GM19025 (cell line): ENCODE results near the gene BRINP1.
"Not testable (repeated sequence)": the region's sequence is repeated elsewhere in the genome, so short reads cannot be mapped to it uniquely, and the experiment has no call there.

Source experiments
- ATAC-seq: cut with Tn5 transposase; IDR thresholded peaks from one replicate; pipeline ENCODE4 v1.9.1; 2021; ENCODE audit warnings: mild to moderate bottlenecking, low read depth, moderate library complexity; ENCODE audit not compliant: unreplicated experiment

BRINP1 gene

GRCh38 chr9:119216651-119217331, 152.4 kb downstream of the BRINP1 start:
- ATAC-seq = no peak

GRCh38 chr9:119215651-119216050, 153.6 kb downstream of the BRINP1 start:
- no peak for ATAC-seq

GRCh38 chr9:119213471-119213870, 155.8 kb downstream of the BRINP1 start:
- no peak for ATAC-seq

GRCh38 chr9:119197893-119198607, 171.2 kb downstream of the BRINP1 start:
- ATAC-seq = no peak

- no peak for ATAC-seq
Measured at GRCh38 chr9:119195521-119195920, 173.7 kb downstream of the BRINP1 start.

GRCh38 chr9:119185298-119185697, 183.9 kb downstream of the BRINP1 start:
- no peak for ATAC-seq

- no peak for ATAC-seq
Measured at GRCh38 chr9:119184265-119184936, 184.8 kb downstream of the BRINP1 start.

- ATAC-seq = no peak
Measured at GRCh38 chr9:119181561-119181960, 187.7 kb downstream of the BRINP1 start.

GRCh38 chr9:119180897-119181296, 188.3 kb downstream of the BRINP1 start:
- no peak for ATAC-seq

GRCh38 chr9:119179701-119180100, 189.5 kb downstream of the BRINP1 start:
- no peak for ATAC-seq

GRCh38 chr9:119177196-119177595, 192.0 kb downstream of the BRINP1 start:
- ATAC-seq = no peak

- ATAC-seq = no peak
Measured at GRCh38 chr9:119175581-119175980, 193.7 kb downstream of the BRINP1 start.

GRCh38 chr9:119169222-119169621, 200.0 kb downstream of the BRINP1 start:
- not testable (repeated sequence) for ATAC-seq

- no peak for ATAC-seq
Measured at GRCh38 chr9:119167876-119168275, 201.4 kb downstream of the BRINP1 start.

GRCh38 chr9:119167267-119167666, 202.0 kb downstream of the BRINP1 start:
- no peak for ATAC-seq

GRCh38 chr9:119166096-119166495, 203.1 kb downstream of the BRINP1 start:
- ATAC-seq = no peak

- no peak for ATAC-seq
Measured at GRCh38 chr9:119165131-119165530, 204.1 kb downstream of the BRINP1 start.

GRCh38 chr9:119164716-119165115, 204.5 kb downstream of the BRINP1 start:
- no peak for ATAC-seq

GRCh38 chr9:119160551-119160950, 208.7 kb downstream of the BRINP1 start:
- ATAC-seq = no peak

GRCh38 chr9:119159386-119159785, 209.8 kb downstream of the BRINP1 start:
- ATAC-seq = no peak

- ATAC-seq = no peak
Measured at GRCh38 chr9:119157196-119157595, 212.0 kb downstream of the BRINP1 start.

GRCh38 chr9:119156354-119156753, 212.9 kb downstream of the BRINP1 start:
- ATAC-seq = no peak
